NK-92 (cell line): ENCODE measurements around the gene ADGRL3.

Experiments used
- DNase-seq: peaks from one replicate; lab custom pipeline; 2025; ENCODE audit not compliant: unreplicated experiment; lab: John Stamatoyannopoulos, UW

The ADGRL3 gene

DNA sequence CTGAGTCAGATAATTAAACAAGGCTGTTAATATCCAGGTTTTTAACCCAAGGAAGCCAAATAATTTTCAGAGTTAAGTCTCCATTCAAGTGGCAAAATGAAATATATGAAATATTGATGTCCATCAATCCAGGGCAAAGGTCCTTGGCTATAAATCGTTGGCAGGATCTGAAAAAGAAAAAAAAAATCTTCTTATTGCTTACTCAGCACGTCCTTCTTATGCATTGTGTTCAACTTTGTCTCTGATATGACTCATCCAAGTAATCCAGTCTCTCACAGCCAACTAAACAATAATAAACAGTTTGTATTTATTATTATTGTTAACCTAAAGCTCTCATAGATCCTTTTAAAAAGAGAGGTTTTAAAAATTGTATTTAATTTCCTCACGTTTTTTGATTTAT, 851.2 kb downstream of the ADGRL3 start:
- DNase-seq = no peak

DNA sequence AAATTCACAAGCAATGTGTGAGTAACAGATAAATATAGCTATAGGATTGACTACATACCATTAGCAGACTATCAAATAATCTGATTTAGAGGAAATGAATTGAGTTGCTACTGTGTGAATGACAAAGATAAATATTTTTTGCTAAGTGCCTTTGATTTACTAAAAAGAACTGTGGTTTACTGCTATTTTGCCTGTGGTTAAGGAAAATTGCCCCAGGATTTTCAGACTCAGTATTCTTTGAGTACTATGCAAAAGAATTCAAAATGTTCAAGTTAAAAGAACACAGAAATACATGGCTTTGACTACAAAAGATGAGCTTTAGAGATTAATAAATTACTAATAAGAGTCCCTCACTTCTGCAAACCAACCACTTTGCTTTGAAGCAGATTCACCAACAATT, 853.8 kb downstream of the ADGRL3 start:
- no peak for DNase-seq

DNA sequence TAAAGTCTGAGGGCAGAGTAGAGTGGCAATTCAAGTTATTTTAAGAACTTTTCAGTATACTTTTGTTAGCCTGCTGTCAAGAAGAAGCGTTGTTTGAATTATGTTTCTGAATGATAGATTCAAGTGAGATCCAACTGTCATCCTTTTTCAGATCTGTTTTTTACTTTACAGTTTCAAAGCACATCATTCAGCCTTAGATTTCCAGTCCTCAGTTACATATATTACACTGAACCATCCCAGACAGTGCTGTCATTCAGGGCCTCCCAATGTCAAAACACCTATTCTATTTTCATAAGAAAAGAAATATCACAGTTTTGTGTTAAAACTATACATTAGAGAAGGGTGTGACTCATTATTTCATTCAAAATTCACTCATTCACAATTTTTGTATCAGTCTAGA, 856.9 kb downstream of the ADGRL3 start:
- DNase-seq = no peak

DNA sequence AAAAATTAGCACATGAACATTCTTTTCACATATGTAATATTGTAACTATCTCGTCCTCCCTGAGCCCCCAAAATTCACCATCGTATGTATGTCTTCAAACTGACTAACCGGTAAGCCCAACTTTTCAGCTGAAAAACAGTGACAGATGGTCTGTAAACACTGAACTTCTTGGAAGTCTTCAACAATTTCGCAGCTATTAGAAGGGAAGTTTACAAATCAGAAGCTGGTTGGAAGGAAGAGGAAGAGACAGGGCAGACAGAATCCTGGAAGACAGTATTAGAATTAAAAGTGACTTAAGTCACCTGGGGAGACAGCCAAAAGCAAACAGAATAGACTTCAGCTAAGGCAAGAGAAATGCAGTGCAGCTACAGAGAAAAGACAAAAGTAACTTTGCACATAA, 858.4 kb downstream of the ADGRL3 start:
- no peak for DNase-seq

DNA sequence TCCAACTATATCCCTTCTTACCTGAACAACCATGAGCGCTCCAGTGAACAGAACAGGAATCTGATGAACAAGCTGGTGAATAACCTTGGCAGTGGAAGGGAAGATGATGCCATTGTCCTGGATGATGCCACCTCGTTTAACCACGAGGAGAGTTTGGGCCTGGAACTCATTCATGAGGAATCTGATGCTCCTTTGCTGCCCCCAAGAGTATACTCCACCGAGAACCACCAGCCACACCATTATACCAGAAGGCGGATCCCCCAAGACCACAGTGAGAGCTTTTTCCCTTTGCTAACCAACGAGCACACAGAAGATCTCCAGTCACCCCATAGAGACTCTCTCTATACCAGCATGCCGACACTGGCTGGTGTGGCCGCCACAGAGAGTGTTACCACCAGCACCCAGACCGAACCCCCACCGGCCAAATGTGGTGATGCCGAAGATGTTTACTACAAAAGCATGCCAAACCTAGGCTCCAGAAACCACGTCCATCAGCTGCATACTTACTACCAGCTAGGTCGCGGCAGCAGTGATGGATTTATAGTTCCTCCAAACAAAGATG, 870.2 kb downstream of the ADGRL3 start:
- DNase-seq = no peak

DNA sequence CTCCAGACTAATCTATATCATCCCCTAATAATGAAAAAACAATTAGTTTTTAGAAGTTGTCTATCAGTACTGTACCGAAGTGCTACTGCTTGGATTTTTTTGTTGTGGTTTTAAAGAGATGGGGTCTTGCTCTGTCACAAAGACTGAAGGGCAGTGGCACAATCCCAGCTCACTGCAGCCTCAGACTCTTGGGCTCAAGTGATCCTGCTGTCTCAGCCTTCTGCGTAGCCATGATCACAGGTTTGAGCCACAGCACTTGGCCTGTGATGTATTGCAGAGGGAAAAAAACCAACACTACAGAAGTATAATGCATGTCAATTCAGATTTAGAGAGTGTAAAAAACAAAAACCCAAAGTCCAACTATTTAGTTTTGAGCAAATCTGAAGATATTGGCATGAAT, 875.0 kb downstream of the ADGRL3 start:
- DNase-seq = no peak

DNA sequence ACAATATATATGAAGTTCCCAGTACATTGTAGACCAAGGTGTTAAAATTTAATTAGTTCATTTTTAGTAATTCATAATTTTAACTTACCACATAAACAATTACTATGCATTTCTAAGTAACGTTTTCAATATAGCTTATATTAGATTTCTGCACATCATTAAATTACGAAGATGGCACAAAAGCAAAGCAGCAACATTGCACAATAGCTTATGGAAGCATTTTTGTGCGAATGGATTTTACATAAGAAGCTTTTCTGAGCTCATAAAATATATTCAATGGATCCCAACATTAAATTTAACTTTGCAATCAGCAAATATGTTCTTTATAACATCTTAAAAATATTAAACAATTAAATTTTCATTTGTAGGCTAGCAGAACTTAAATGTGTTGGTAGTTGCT, 875.4 kb downstream of the ADGRL3 start:
- DNase-seq = no peak

DNA sequence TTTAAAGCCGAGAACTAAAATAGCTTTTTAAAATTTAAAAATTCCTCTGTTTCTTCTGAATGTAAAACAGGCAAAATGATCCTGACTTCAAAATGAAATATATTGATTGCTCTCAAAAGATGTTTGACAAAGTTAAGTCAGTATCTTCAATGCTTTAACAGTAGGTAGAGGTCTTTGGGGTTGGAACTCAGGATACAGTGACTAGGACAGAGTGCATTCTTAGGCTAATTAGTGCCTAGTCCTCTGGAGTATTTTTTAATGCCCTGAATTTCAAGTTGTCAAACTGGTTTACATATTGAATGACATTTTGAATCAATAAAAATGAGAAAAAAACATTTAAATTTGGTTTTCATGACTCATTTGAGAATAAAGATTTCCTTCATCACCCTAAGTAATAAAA, 877.3 kb downstream of the ADGRL3 start:
- DNase-seq = no peak

DNA sequence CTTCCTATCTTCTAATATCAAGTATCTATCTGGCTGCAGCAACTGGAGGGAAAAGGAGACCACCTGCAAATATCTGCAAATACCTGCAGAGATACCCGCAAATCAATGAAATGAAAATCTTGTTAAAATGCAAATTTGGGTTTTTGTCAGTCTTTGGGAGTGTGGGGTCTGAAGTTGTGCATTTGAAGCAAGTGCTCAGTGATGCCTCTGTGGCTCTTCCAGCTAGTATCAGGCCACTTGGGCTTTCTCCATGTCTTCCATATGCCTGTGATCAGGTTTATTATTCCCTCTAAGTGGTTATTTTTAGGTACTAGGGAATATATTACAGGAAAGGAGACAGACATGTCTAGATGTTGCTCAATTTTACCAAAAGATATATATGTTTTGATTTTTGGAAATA, 880.3 kb downstream of the ADGRL3 start:
- no peak for DNase-seq

DNA sequence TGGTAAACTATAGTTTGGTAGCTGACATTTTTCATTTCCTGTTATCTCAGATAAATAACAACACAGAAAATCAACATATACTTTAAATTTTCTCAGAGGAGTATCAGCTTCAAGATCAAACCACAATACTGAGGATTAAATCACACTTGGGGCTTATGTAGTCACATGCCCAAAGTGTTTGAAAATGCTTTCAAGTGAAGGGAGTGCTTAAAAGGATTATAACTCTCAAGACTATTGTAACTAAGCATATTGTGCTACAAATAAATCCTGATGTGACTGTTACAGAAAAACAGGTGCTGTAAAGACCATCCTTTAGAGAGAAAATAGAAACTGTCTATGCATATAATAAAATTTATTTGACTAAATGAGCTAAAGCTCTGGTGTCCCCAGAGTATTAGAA, 887.6 kb downstream of the ADGRL3 start:
- no peak for DNase-seq

DNA sequence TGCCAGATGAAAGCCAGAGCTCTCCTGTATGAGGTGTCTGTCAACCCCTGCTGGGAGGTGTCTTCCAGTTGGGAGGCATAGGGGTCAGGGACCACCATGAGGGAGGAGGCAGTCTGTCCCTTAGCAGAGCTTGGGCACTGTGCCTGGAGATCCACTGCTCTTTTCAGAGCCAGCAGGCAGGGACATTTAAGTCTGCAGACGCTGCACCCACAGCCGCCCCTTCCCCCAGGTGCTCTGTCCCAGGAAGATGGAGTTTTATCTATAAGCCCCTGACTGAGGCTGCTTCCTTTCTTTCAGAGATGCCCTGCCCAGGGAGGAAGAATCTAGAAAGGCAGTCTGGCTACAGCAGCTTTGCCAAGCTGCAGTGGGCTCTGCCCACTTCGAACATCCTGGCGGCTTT, 893.6 kb downstream of the ADGRL3 start:
- DNase-seq = no peak

DNA sequence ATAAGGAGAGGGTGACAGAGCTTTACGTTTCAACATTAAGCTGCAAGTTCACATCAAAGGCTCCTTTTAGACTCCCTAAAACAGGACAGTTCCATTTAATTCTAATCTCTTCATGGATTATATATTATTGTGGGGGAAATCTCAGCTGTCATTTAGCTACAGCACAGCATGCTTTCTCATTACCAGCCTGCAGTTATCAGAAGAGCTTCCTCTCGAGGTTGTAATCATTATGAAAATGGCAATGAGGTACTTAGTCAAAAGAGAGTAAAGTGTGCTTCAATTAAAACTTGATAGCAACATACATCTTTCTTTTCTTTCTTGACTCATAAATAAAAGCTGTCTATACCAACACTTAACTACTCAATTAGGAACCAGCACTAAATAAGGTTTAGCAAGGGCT, 896.8 kb downstream of the ADGRL3 start:
- no peak for DNase-seq

DNA sequence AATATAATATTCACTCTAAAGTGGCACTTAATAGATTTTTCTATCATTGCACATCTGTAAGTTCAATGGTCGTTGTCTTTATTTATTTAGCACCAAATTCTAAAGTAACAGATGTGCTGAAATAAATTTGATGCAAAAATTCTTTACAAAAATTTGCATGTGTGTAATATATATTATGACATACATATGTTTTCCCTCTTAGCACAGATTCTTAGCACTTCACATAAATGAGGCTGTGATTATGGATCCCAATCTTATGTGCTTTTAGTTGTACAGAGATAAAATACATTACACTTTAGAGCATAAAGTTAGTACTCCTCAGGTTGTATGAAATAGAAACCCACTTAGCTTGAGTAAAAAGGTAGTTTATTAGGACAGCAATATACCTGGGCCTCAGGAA, 915.1 kb downstream of the ADGRL3 start:
- DNase-seq = no peak

DNA sequence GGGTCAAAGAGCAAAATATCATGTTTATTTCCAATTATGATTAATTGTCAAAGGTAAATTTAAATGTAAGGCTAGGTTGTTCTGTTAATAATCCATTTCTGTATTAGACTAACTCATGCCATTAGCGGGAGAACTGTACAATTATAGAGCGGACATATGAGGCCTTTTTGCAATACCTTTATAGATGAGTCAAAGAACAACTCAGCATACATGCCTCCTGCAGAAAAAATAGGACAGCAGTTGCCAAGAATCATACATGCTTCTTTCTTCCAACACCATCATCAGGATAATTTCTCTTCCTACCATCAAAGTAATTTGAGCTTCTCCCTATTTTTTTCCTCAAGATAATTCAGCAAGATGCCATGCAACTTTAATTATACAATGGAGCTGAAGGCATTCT, 917.8 kb downstream of the ADGRL3 start:
- no peak for DNase-seq

DNA sequence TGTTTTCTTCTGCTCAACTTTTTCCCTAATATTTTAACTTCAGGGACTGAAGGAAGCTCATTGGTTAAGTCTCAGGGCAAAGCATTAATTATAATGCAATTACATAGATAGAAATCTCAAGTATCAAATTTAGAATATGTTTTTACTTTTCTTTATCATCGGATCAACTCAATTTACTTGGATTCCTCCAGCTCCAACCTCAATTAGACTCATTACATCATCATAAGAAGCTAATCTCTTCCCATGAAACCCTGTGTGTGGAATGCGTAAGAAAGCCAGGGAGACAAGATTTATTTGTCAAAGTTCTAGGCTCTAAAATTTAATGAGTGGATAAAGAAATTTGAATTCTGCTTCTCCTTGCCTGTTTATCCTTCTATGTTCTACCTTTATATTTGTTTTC, 918.4 kb downstream of the ADGRL3 start:
- no peak for DNase-seq

DNA sequence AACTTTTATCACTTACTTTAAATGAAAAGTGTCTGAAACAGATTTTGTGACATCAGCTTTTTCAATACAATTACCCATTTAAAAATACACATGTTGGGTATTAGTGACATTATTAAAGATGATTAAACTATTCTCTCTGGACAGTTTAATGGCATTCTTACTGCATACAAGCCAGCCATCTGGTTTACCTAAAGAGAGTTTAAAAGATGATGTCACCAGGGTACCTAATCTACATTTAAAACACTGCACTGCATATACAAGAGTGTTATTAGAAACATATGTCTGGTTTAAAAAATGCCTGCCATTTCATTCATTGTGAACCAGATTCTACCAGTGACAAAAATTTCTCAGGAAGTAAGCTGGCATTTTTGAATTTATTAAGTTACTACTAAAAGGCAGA, 919.1 kb downstream of the ADGRL3 start:
- no peak for DNase-seq

DNA sequence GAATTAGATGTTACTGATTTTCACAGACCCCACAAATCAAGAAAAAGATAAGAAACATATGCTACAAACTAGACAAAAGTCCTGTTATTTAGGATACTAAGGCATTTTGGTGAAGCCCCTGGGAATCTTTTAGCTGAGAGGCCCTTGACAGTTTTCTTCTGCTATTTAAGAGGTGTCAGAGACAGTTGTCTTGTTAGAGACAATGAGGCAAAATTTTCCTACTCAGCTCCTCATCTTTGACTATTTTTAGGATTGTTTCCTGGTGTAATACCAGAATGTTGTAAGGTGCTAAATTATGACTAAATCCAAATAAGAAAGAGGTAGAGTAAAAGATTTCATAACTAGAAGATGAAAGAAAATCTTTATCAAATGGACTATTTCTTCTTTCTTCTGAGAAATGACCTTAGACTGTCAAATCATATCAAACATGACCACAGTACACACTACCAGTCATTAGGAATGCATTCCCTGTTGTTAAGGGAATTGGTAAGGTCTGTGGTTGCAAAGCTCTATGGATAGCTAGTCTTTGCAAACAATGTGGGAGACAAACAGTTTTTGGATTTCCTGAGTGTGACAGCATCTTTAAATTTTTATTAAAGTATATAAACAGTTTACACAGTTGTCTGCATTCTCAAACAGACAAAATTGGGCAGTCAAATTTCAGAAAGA, 926.1 kb downstream of the ADGRL3 start:
- DNase-seq = no peak
